ENCODE data around the gene OR7G3.

OR7G3 gene

GRCh38 chr19:9155591-9155990 is 28.8 kb upstream of the OR7G3 start:
- Histone ChIP-seq H4K12ac (ENCODE audit: low read depth, low read length) (no peak overlapping the region), H3K36me3 (ENCODE audit: control insufficient read depth in 1 of 2, insufficient read depth in 2 of 2, low read length in 2 of 2) (peaks cover 48 to 56% of the 10 kb centered on the region in 2 experiments), H3K23ac (ENCODE audit: low read length) (no peak overlapping the region), H2BK12ac (ENCODE audit: low read length) (no peak overlapping the region), H3K9ac (ENCODE audit: low read length) (no peak overlapping the region), H3K79me2 (ENCODE audit: control insufficient read depth, insufficient read depth, low read length, poor library complexity) (peaks cover 3% of the 10 kb centered on the region), H4K91ac (ENCODE audit: low read depth, low read length) (no peak overlapping the region), H3K4ac (ENCODE audit: low read depth, low read length) (no peak overlapping the region), H2BK5ac (ENCODE audit: low read depth, low read length, poor library complexity) (no peak overlapping the region), H3K9me3 (ENCODE audit: insufficient read depth, low read depth, low read length) (peaks cover 20% of the 10 kb centered on the region), H3K79me1 (ENCODE audit: low read length) (no peaks in the 10 kb centered on the region), H3K27ac (ENCODE audit: low read depth, low read length) (no peak overlapping the region), H3K27me3 (ENCODE audit: insufficient read depth, low read length) (no peaks in the 10 kb centered on the region), H4K8ac (ENCODE audit: low read depth, low read length) (no peak overlapping the region), H3K4me2 (ENCODE audit: low read length) (no peak overlapping the region), H2BK120ac (ENCODE audit: insufficient read depth, low read length, poor library complexity) (no peak overlapping the region), H3K4me3 (ENCODE audit: low read depth, low read length) (no peak overlapping the region), H3K18ac (ENCODE audit: low read length) (no peak overlapping the region), H2AK5ac (ENCODE audit: low read length) (no peak overlapping the region), H3K14ac (ENCODE audit: low read length) (no peak overlapping the region), H2AFZ (ENCODE audit: insufficient read depth, low read length, poor library complexity) (no peak overlapping the region), H3K4me1 (ENCODE audit: control insufficient read depth in 1 of 2, insufficient read depth in 2 of 2, low read length in 2 of 2) (no peaks in the 10 kb centered on the region)
- no CpG with 5 or more reads among the region's 4 CpGs for WGBS (ENCODE audit: extremely low coverage, insufficient coverage, insufficient read length)
- DNase-seq = no peak

DNA sequence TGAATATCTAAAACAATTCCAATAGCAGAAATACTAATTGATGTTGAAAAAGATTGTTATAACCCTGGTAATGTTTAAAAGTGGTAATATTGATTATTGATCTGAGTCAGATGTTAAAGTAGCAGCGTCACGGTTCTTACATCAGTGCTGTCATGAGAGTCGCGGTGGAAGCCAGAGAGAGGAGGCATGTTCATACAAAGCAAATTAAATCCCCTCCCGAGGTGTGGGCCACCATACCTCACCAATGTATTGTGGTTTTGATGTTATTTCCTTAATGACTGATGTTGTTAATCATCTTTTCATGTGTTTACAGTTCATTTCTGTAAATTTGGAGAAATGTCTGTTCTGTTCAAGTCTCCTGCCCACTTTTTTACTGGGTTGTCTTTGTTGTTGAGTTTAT is 24.6 kb upstream of the OR7G3 start:
- Histone ChIP-seq H3K4me2 (ENCODE audit: low read length) (no peak overlapping the region), H3K36me3 (ENCODE audit: control insufficient read depth in 1 of 2, insufficient read depth in 2 of 2, low read length in 2 of 2) (peaks cover 23% of the 10 kb centered on the region in 2 experiments), H2BK5ac (ENCODE audit: low read depth, low read length, poor library complexity) (no peak overlapping the region), H2BK120ac (ENCODE audit: insufficient read depth, low read length, poor library complexity) (no peak overlapping the region), H3K4me3 (ENCODE audit: low read depth, low read length) (no peak overlapping the region), H3K27ac (ENCODE audit: low read depth, low read length) (no peak overlapping the region), H3K79me1 (ENCODE audit: low read length) (no peaks in the 10 kb centered on the region), H3K79me2 (ENCODE audit: control insufficient read depth, insufficient read depth, low read length, poor library complexity) (peaks cover 7% of the 10 kb centered on the region), H3K14ac (ENCODE audit: low read length) (no peak overlapping the region), H2BK12ac (ENCODE audit: low read length) (no peak overlapping the region), H3K4me1 (ENCODE audit: control insufficient read depth in 1 of 2, insufficient read depth in 2 of 2, low read length in 2 of 2) (no peaks in the 10 kb centered on the region), H3K9ac (ENCODE audit: low read length) (no peak overlapping the region), H3K27me3 (ENCODE audit: insufficient read depth, low read length) (no peaks in the 10 kb centered on the region), H4K91ac (ENCODE audit: low read depth, low read length) (no peak overlapping the region), H2AK5ac (ENCODE audit: low read length) (no peak overlapping the region), H2AFZ (ENCODE audit: insufficient read depth, low read length, poor library complexity) (no peak overlapping the region), H3K9me3 (ENCODE audit: insufficient read depth, low read depth, low read length) (peaks cover 9% of the 10 kb centered on the region), H3K23ac (ENCODE audit: low read length) (no peak overlapping the region), H3K4ac (ENCODE audit: low read depth, low read length) (no peak overlapping the region), H3K18ac (ENCODE audit: low read length) (no peak overlapping the region), H4K8ac (ENCODE audit: low read depth, low read length) (no peak overlapping the region), H4K12ac (ENCODE audit: low read depth, low read length) (no peak overlapping the region)
- no peak for DNase-seq
- WGBS (ENCODE audit: extremely low coverage, insufficient coverage, insufficient read length) = no CpG with 5 or more reads among the region's 5 CpGs

- no peak overlapping the region for H3K18ac ChIP-seq (ENCODE audit: low read length)
- no peak overlapping the region for H3K4me2 ChIP-seq (ENCODE audit: low read length)
- no peak overlapping the region for H4K8ac ChIP-seq (ENCODE audit: low read depth, low read length)
- no peak overlapping the region for H3K23ac ChIP-seq (ENCODE audit: low read length)
- H2BK5ac ChIP-seq (ENCODE audit: low read depth, low read length, poor library complexity) = no peak overlapping the region
- H3K79me1 ChIP-seq (ENCODE audit: low read length) = no peaks in the 10 kb centered on the region
- no peak overlapping the region for H4K12ac ChIP-seq (ENCODE audit: low read depth, low read length)
- H3K4me3 ChIP-seq (ENCODE audit: low read depth, low read length) = no peak overlapping the region
- H3K4ac ChIP-seq (ENCODE audit: low read depth, low read length) = peak overlapping the region; percentile 43
- H3K27ac ChIP-seq (ENCODE audit: low read depth, low read length) = no peak overlapping the region
- no peak for DNase-seq
- H2AK5ac ChIP-seq (ENCODE audit: low read length) = no peak overlapping the region
- H3K9me3 ChIP-seq (ENCODE audit: insufficient read depth, low read depth, low read length) = peaks cover 6% of the 10 kb centered on the region
- H3K14ac ChIP-seq (ENCODE audit: low read length) = no peak overlapping the region
- no peaks in the 10 kb centered on the region for H3K27me3 ChIP-seq (ENCODE audit: insufficient read depth, low read length)
- H3K79me2 ChIP-seq (ENCODE audit: control insufficient read depth, insufficient read depth, low read length, poor library complexity) = peaks cover 7% of the 10 kb centered on the region
- H2BK120ac ChIP-seq (ENCODE audit: insufficient read depth, low read length, poor library complexity) = no peak overlapping the region
- peaks cover 18 to 19% of the 10 kb centered on the region in 2 experiments for H3K36me3 ChIP-seq (ENCODE audit: control insufficient read depth in 1 of 2, insufficient read depth in 2 of 2, low read length in 2 of 2)
- no peak overlapping the region for H2BK12ac ChIP-seq (ENCODE audit: low read length)
- no peak overlapping the region for H4K91ac ChIP-seq (ENCODE audit: low read depth, low read length)
- no peak overlapping the region for H2AFZ ChIP-seq (ENCODE audit: insufficient read depth, low read length, poor library complexity)
- H3K9ac ChIP-seq (ENCODE audit: low read length) = no peak overlapping the region
- no peaks in the 10 kb centered on the region for H3K4me1 ChIP-seq (ENCODE audit: control insufficient read depth in 1 of 2, insufficient read depth in 2 of 2, low read length in 2 of 2)
- no CpG with 5 or more reads among the region's 5 CpGs for WGBS (ENCODE audit: extremely low coverage, insufficient coverage, insufficient read length)
Measured at GRCh38 chr19:9150650-9151049, 23.9 kb upstream of the OR7G3 start.

GRCh38 chr19:9149997-9150396 is 23.2 kb upstream of the OR7G3 start:
- Histone ChIP-seq H4K91ac (ENCODE audit: low read depth, low read length) (no peak overlapping the region), H3K27ac (ENCODE audit: low read depth, low read length) (no peak overlapping the region), H3K9me3 (ENCODE audit: insufficient read depth, low read depth, low read length) (peaks cover 9% of the 10 kb centered on the region), H3K4me1 (ENCODE audit: control insufficient read depth in 1 of 2, insufficient read depth in 2 of 2, low read length in 2 of 2) (no peaks in the 10 kb centered on the region), H3K4ac (ENCODE audit: low read depth, low read length) (peak overlapping the region; percentile 81), H3K4me2 (ENCODE audit: low read length) (no peak overlapping the region), H3K79me1 (ENCODE audit: low read length) (no peaks in the 10 kb centered on the region), H3K79me2 (ENCODE audit: control insufficient read depth, insufficient read depth, low read length, poor library complexity) (peaks cover 9% of the 10 kb centered on the region), H2BK120ac (ENCODE audit: insufficient read depth, low read length, poor library complexity) (no peak overlapping the region), H4K8ac (ENCODE audit: low read depth, low read length) (no peak overlapping the region), H3K23ac (ENCODE audit: low read length) (no peak overlapping the region), H3K27me3 (ENCODE audit: insufficient read depth, low read length) (no peaks in the 10 kb centered on the region), H3K36me3 (ENCODE audit: control insufficient read depth in 1 of 2, insufficient read depth in 2 of 2, low read length in 2 of 2) (peaks cover 15 to 17% of the 10 kb centered on the region in 2 experiments), H2BK5ac (ENCODE audit: low read depth, low read length, poor library complexity) (no peak overlapping the region), H2AFZ (ENCODE audit: insufficient read depth, low read length, poor library complexity) (no peak overlapping the region), H3K9ac (ENCODE audit: low read length) (no peak overlapping the region), H2BK12ac (ENCODE audit: low read length) (no peak overlapping the region), H2AK5ac (ENCODE audit: low read length) (no peak overlapping the region), H3K18ac (ENCODE audit: low read length) (no peak overlapping the region), H3K4me3 (ENCODE audit: low read depth, low read length) (no peak overlapping the region), H4K12ac (ENCODE audit: low read depth, low read length) (no peak overlapping the region), H3K14ac (ENCODE audit: low read length) (no peak overlapping the region)
- WGBS (ENCODE audit: extremely low coverage, insufficient coverage, insufficient read length) = no CpG with 5 or more reads among the region's 4 CpGs
- DNase-seq = no peak
